GM21619 (cell line): ENCODE data around the gene LIX1L.

Experiments
- ATAC-seq: cut with Tn5 transposase; IDR thresholded peaks from one replicate; pipeline ENCODE4 v1.9.1; 2021; ENCODE audit not compliant: unreplicated experiment

The LIX1L gene

DNA sequence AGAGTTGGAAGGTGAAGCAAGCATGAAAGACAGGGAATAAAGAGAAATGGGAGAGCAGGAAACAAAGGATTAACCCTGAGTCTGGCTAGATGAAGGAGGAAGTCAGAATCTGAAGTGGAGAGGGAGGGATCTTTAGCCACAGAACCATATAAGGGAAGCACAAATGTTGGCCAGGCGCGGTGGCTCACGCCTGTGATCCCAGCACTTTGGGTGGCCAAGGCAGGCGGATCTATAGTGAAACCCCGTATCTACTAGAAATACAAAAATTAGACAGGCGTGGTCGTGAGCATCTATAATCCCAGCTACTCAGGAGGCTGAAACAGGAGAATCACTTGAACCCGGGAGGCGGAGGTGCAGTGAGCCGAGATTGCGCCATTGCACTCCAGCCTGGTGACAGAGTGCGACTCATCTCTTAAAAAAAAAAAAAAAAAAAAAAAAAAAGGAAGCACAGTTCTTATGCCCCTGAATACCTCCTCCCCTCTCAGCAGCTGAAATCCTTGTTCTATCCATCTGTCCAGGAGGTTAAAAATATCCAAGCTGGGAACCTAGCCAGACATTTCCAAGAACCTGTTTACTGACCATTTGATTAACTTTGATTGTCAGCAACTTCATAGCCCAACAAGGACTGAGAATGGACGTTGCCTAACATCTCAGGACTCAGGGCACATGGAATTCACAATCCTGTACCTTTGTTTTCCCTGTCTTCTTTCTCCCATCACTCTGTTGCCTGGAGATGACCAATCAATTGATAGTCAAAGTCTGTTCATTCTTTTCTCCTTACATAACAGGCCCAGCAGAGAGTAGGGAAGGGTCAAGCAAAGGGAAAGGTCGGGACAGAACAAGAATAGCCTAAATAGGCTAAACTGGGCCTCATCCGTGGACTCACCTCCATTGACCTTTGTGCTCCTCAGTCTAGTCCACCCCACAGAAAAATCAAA lies 28.0 kb upstream of the LIX1L start:
- no peak for ATAC-seq

GRCh38 chr1:145985129-145985501 lies 27.3 kb upstream of the LIX1L start:
- ATAC-seq = no peak

GRCh38 chr1:145983960-145984830 lies 26.4 kb upstream of the LIX1L start:
- no peak for ATAC-seq

DNA sequence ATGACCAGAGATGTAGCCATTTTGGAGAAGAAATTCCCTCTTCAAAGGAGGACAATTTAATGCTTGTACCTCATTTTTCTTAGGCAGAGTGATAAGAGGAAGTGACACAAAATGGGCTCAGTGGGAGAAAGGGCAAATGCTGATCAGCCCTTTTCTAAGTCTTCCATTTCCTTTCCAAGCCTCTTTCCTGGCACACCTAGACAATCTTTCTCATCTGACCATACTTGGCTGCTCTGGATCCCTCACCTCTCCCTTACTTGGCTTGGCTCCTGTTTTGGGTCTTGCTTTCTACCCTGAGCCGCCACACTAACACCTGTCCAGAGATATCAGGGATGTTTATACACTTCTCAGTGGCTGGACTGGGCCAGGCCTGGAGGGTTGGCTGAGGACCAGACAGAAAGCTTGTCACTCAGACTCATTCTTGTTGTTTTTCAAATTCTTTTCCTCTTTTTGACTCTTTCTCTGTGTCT lies 25.4 kb upstream of the LIX1L start:
- ATAC-seq = no peak

GRCh38 chr1:145982010-145982723 lies 24.4 kb upstream of the LIX1L start:
- ATAC-seq = no peak

DNA sequence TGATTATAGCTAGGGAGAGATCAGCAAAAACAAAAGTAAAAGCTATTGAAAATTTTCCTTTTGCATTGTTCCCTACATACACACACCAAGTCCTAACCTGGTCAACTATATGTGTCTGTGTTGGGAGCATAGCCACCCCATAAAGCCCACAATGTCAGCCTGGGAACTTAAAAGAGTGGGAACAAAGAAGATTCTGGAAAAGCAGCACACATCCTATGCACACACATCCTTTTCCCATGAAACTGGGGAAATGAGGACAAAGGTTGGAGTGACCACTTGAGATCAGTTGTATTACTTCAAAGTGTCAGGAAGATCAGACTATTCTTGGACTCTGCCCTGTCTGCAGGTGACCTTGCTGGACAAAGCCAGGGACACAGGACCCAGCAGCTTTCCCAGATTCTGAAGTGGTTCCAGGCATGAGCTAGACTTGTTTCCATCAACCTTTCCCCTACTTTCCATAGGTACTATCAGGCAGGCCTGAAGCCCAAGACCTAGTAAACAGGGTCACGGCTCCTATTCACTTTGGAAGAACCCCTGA lies 22.7 kb upstream of the LIX1L start:
- no peak for ATAC-seq

GRCh38 chr1:145979746-145980456 lies 22.1 kb upstream of the LIX1L start:
- ATAC-seq = peak; percentile 17

DNA sequence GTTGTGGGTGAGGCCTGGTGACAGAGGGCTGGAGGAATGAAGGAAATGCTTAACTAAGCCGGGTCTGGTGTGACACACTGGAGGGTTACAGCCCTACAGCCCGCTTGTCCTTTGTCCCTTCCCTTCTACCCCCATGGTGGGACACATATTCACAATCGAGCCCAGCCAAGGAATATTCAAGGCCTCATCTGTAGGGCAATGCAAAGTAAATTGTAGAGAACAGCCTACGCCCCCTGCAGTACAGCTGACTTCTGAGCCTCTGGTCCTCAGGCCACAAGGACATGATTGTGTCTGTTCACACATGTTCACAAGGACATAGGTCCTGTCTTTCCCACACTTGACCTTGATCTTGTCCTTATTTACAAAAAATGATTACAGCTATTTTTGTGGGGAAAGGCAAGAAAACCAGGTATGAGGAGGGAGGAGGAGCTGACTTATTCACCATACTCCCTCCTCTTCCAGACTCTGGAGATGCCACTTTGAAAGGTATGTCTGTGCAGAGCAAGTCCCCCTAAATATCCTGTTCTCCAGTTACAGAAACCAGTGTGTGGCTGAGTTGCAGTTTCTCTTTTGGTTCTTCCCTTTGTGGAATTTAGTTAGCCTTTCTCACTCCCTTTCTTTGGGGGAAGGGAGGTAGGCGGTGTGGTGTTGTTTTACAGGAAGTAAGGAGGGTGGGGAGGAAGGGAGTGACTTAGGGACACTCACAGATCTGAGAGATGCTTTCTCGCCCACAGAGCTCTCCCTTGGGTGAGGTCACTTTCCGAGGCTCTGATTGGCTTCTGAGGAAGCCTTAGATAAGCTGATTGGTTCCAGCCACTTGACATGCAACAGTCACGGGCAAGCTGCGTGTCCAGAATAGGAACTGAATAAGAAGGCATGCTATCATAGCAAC lies 21.3 kb upstream of the LIX1L start:
- ATAC-seq = peak; percentile 93

DNA sequence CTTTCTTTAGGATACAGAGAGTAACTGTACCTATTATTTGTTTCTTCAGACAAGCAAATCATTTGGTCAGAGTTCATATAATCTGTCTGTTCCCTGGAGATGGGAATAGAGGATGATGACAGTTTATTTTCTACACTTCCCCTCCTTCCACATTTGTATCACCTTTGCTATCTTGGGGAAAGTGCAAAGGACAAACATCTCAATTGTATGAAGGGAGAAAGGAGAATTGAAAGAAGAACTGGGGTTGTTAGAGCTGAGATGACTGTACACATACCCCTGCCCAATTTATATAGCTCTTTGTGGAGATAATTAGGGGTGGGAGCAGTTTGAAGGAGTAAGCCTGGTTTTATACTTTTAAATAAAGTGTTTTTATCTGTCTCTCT lies 20.6 kb upstream of the LIX1L start:
- ATAC-seq = no peak

GRCh38 chr1:145977486-145978470 lies 20.0 kb upstream of the LIX1L start:
- ATAC-seq = no peak

GRCh38 chr1:145977016-145977415 lies 19.2 kb upstream of the LIX1L start:
- no peak for ATAC-seq

DNA sequence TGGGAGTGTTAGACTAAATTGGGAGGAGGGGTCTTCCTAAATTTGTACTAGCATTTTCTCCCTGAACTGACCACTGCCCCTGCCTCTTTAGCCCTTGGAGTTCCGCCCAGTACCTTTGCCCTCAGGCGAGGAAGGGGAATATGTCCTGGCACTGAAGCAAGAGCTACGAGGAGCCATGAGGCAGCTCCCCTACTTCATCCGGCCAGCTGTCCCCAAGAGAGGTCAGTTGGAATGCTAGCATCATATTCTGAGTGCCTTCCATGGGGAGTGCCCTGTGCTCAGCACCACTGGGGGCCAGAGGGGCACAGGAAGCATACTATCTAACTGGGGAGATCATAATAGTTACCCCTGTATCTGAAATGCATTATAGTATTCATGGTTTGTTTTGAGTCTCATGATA lies 17.4 kb upstream of the LIX1L start:
- no peak for ATAC-seq

DNA sequence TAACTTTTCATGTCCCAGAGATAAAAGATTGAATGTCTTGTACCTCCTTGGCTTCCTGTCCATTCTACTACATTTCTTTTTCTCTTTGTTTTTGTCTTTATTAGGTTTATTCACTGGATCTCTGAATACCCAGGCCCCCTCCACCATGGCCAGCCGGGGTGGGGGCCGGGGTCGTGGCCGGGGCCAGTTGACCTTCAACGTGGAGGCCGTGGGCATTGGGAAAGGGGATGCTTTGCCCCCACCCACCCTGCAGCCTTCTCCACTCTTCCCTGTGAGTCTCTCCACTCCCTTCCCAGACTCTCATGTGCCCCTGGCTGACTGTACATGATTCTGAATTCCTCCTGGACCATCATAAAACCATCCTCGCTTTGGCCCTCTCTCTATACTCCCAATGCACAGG lies 16.9 kb upstream of the LIX1L start:
- no peak for ATAC-seq

DNA sequence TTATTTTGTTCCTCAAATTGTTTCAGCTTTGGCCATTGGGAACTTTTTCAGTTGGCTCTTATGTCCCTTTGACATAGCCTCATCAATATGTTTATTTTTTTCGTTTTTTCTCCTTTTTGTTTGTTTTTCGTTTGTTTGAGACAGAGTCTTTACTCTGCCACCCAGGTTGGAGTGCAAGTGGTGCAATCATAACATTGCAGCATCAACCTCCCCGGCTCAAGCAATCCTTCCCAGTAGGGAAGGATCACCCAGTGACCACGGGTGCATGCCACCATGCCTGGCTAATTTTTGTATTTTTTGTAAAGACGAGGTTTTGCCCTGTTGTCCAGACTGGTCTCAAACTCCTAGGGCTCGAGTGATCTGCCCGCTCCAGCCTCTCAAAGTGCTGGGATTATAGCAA lies 14.8 kb upstream of the LIX1L start:
- no peak for ATAC-seq

DNA sequence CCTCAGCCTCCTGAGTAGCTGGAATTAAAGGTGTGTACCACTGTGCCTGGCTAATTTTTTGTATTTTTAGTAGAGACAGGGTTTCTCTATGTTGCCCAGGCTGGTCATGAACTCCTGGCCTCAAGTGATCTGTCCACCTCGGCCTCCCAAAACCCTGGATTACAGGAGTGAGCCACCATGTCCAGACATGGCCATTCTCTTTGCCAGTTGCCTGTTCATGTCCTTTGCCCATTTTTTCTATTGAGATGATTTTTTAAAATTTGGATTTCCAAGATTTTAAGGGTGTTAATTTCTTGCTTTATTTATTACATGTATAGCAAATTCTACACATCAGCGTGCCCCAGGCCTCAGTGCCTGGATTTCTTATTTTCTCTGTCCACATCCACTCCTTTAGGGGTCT lies 9.5 kb upstream of the LIX1L start:
- ATAC-seq = no peak

GRCh38 chr1:145965119-145965744 lies 7.4 kb upstream of the LIX1L start:
- ATAC-seq = no peak

GRCh38 chr1:145964328-145965118 lies 6.7 kb upstream of the LIX1L start, which contains the start of the genes ANKRD34A and POLR3GL:
Gene ANKRD34A, minus strand, starts transcription at chr1:145964575. Its CDS starts 2,816 bp downstream, at chr1:145961759.
Gene POLR3GL, plus strand, starts transcription at chr1:145964690. Its CDS starts 10,176 bp downstream, at chr1:145974866.
- ATAC-seq = peak; percentile 88
